ENCODE measurements around the gene TREM2.

The TREM2 gene

GRCh38 chr6:41159415-41160082 is 3.4 kb downstream of the TREM2 start:
- H3K4me1 Mint-ChIP-seq: no peaks in the 10 kb centered on the region
- DNase-seq (ENCODE audit: low spot score in 2 of 2): no peak
- ATAC-seq (replicated peaks; ENCODE audit: extremely low read depth, poor library complexity, severe bottlenecking): no peak
- no peaks in the 10 kb centered on the region for H3K9me3 Mint-ChIP-seq
- H3K27me3 Mint-ChIP-seq: peaks cover 29% of the 10 kb centered on the region
- H3K27ac Mint-ChIP-seq (ENCODE audit: low read depth): no peak overlapping the region
- H3K4me3 Mint-ChIP-seq: no peak overlapping the region
- no peaks in the 10 kb centered on the region for H3K36me3 Mint-ChIP-seq (ENCODE audit: insufficient read depth)

GRCh38 chr6:41157323-41157722 is 5.6 kb downstream of the TREM2 start:
- Mint-ChIP-seq H3K36me3 (ENCODE audit: insufficient read depth) (no peaks in the 10 kb centered on the region), H3K4me1 (no peaks in the 10 kb centered on the region), H3K27me3 (peaks cover 23% of the 10 kb centered on the region), H3K27ac (ENCODE audit: low read depth) (no peak overlapping the region), H3K9me3 (no peaks in the 10 kb centered on the region), H3K4me3 (no peak overlapping the region)
- DNase-seq (ENCODE audit: low spot score in 2 of 2) (no peak), ATAC-seq (replicated peaks; ENCODE audit: extremely low read depth, poor library complexity, severe bottlenecking) (no peak)

GRCh38 chr6:41156771-41157170 is 6.1 kb downstream of the TREM2 start:
- Mint-ChIP-seq H3K36me3 (ENCODE audit: insufficient read depth) (no peaks in the 10 kb centered on the region), H3K27ac (ENCODE audit: low read depth) (no peak overlapping the region), H3K4me3 (no peak overlapping the region), H3K27me3 (peaks cover 17% of the 10 kb centered on the region), H3K9me3 (no peaks in the 10 kb centered on the region), H3K4me1 (no peaks in the 10 kb centered on the region)
- ATAC-seq (replicated peaks; ENCODE audit: extremely low read depth, poor library complexity, severe bottlenecking): no peak
- DNase-seq (ENCODE audit: low spot score in 2 of 2): no peak

GRCh38 chr6:41156001-41156400 is 6.9 kb downstream of the TREM2 start:
- Mint-ChIP-seq H3K27ac (ENCODE audit: low read depth) (no peak overlapping the region), H3K9me3 (no peaks in the 10 kb centered on the region), H3K27me3 (peaks cover 13% of the 10 kb centered on the region), H3K4me1 (no peaks in the 10 kb centered on the region), H3K36me3 (ENCODE audit: insufficient read depth) (no peaks in the 10 kb centered on the region), H3K4me3 (no peak overlapping the region)
- DNase-seq (ENCODE audit: low spot score in 2 of 2) (no peak), ATAC-seq (replicated peaks; ENCODE audit: extremely low read depth, poor library complexity, severe bottlenecking) (no peak)

- ATAC-seq (replicated peaks; ENCODE audit: extremely low read depth, poor library complexity, severe bottlenecking) (no peak), DNase-seq (ENCODE audit: low spot score in 2 of 2) (no peak)
- Mint-ChIP-seq H3K9me3 (no peaks in the 10 kb centered on the region), H3K4me3 (no peak overlapping the region), H3K27me3 (peaks cover 13% of the 10 kb centered on the region), H3K4me1 (no peaks in the 10 kb centered on the region), H3K27ac (ENCODE audit: low read depth) (no peak overlapping the region), H3K36me3 (ENCODE audit: insufficient read depth) (no peaks in the 10 kb centered on the region)
These were observed 7.6 kb downstream of the TREM2 start for GRCh38 chr6:41155132-41155805.

- peaks cover 13% of the 10 kb centered on the region for H3K27me3 Mint-ChIP-seq
- no peaks in the 10 kb centered on the region for H3K9me3 Mint-ChIP-seq
- no peaks in the 10 kb centered on the region for H3K36me3 Mint-ChIP-seq (ENCODE audit: insufficient read depth)
- DNase-seq (ENCODE audit: low spot score in 2 of 2) (no peak), ATAC-seq (replicated peaks; ENCODE audit: extremely low read depth, poor library complexity, severe bottlenecking) (no peak)
- no peaks in the 10 kb centered on the region for H3K4me1 Mint-ChIP-seq
- H3K4me3 Mint-ChIP-seq: no peak within 1 kb of the TSS
- H3K27ac Mint-ChIP-seq (ENCODE audit: low read depth): no peak within 1 kb of the TSS
These were observed 8.8 kb downstream of the TREM2 start, which contains the start of gene TREML1 for GRCh38 chr6:41153992-41154625. Gene TREML1 (minus strand): TSS chr6:41154347. CDS start chr6:41154288, 59 bp downstream.

- DNase-seq (ENCODE audit: low spot score in 2 of 2): no peak
- H3K4me1 Mint-ChIP-seq: no peaks in the 10 kb centered on the region
- H3K27ac Mint-ChIP-seq (ENCODE audit: low read depth): no peak overlapping the region
- no peaks in the 10 kb centered on the region for H3K36me3 Mint-ChIP-seq (ENCODE audit: insufficient read depth)
- no peak overlapping the region for H3K4me3 Mint-ChIP-seq
- H3K9me3 Mint-ChIP-seq: no peaks in the 10 kb centered on the region
- no peak for ATAC-seq (replicated peaks; ENCODE audit: extremely low read depth, poor library complexity, severe bottlenecking)
- H3K27me3 Mint-ChIP-seq: peaks cover 13% of the 10 kb centered on the region
These were observed 9.5 kb downstream of the TREM2 start for GRCh38 chr6:41153451-41153850.

GRCh38 chr6:41150671-41151070 is 12.2 kb downstream of the TREM2 start:
- Mint-ChIP-seq H3K27me3 (no peaks in the 10 kb centered on the region), H3K36me3 (ENCODE audit: insufficient read depth) (no peaks in the 10 kb centered on the region), H3K4me1 (peaks cover 7% of the 10 kb centered on the region), H3K27ac (ENCODE audit: low read depth) (no peak overlapping the region), H3K9me3 (no peaks in the 10 kb centered on the region), H3K4me3 (no peak overlapping the region)
- ATAC-seq (replicated peaks; ENCODE audit: extremely low read depth, poor library complexity, severe bottlenecking) (no peak), DNase-seq (ENCODE audit: low spot score in 2 of 2) (no peak)

GRCh38 chr6:41147917-41148316 is 15.0 kb downstream of the TREM2 start:
- ATAC-seq (replicated peaks; ENCODE audit: extremely low read depth, poor library complexity, severe bottlenecking): no peak
- H3K4me3 Mint-ChIP-seq: no peak overlapping the region

GRCh38 chr6:41136911-41137310 is 26.0 kb downstream of the TREM2 start:
- H3K36me3 Mint-ChIP-seq (ENCODE audit: insufficient read depth): no peaks in the 10 kb centered on the region
- H3K27me3 Mint-ChIP-seq: no peaks in the 10 kb centered on the region
- DNase-seq (ENCODE audit: low spot score in 2 of 2): no peak
- ATAC-seq (replicated peaks; ENCODE audit: extremely low read depth, poor library complexity, severe bottlenecking): no peak
- H3K27ac Mint-ChIP-seq (ENCODE audit: low read depth): no peak overlapping the region
- no peaks in the 10 kb centered on the region for H3K9me3 Mint-ChIP-seq
- H3K4me1 Mint-ChIP-seq: no peaks in the 10 kb centered on the region
- H3K4me3 Mint-ChIP-seq: no peak overlapping the region

More at GRCh38 chr6:41147917-41148316, 15.0 kb downstream of the TREM2 start:
- H3K27ac Mint-ChIP-seq (ENCODE audit: low read depth): no peak overlapping the region
- no peaks in the 10 kb centered on the region for H3K27me3 Mint-ChIP-seq
- H3K36me3 Mint-ChIP-seq (ENCODE audit: insufficient read depth): no peaks in the 10 kb centered on the region
- no peak for DNase-seq (ENCODE audit: low spot score in 2 of 2)
- peaks cover 7% of the 10 kb centered on the region for H3K4me1 Mint-ChIP-seq
- no peaks in the 10 kb centered on the region for H3K9me3 Mint-ChIP-seq

- no peaks in the 10 kb centered on the region for H3K36me3 Mint-ChIP-seq (ENCODE audit: insufficient read depth)
- no peak overlapping the region for H3K4me3 Mint-ChIP-seq
- ATAC-seq (replicated peaks; ENCODE audit: extremely low read depth, poor library complexity, severe bottlenecking): no peak
- H3K4me1 Mint-ChIP-seq: no peaks in the 10 kb centered on the region
- no peak overlapping the region for H3K27ac Mint-ChIP-seq (ENCODE audit: low read depth)
- no peaks in the 10 kb centered on the region for H3K9me3 Mint-ChIP-seq
- DNase-seq (ENCODE audit: low spot score in 2 of 2): no peak
- no peaks in the 10 kb centered on the region for H3K27me3 Mint-ChIP-seq
These were observed 27.7 kb downstream of the TREM2 start for GRCh38 chr6:41135062-41135832.

- Mint-ChIP-seq H3K9me3 (no peaks in the 10 kb centered on the region), H3K36me3 (ENCODE audit: insufficient read depth) (peaks cover 3% of the 10 kb centered on the region), H3K4me3 (no peak overlapping the region), H3K27ac (ENCODE audit: low read depth) (no peak overlapping the region), H3K27me3 (no peaks in the 10 kb centered on the region), H3K4me1 (no peaks in the 10 kb centered on the region)
- no peak for DNase-seq (ENCODE audit: low spot score in 2 of 2)
- ATAC-seq (replicated peaks; ENCODE audit: extremely low read depth, poor library complexity, severe bottlenecking): no peak
These were observed 30.7 kb downstream of the TREM2 start for GRCh38 chr6:41132254-41132653.

Data from central memory CD8-positive, alpha-beta T cell (primary cell).